Stimulated activated CD8-positive, alpha-beta memory T cell treated with anti-CD3 and anti-CD28 coated beads, Interleukin-15, amount 100 ng/mL, for 1 hour (primary cell): ENCODE results near the gene BAG5.

Experiments
- DNase-seq: peaks from one replicate; pipeline ENCODE4 v3.0.0-alpha.2; 2020; ENCODE audit warnings: low read depth

BAG5 gene

GRCh38 chr14:103508521-103509329, 53.7 kb downstream of the BAG5 start:
- DNase-seq, result no peak

DNA sequence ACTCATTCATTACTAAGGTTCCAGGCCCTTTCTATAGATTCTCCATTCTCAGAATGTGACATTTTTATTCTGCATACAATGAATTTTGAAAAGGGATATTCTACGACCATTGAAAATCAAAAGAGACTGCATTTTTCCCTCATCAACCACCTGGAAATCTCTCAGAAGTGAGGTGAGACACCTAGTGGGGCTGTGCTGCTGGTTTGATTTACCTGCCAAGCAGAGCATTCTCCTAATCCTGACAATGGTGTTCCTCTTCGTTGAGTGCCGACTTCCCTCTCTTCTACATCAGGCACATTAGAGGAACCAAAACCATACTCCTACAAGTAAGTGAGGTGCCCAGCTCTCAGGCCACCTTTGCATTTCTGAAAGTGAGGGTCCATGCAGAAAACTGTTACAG, 54.7 kb downstream of the BAG5 start:
- no peak for DNase-seq
